Dendritic cell treated with granulocyte-macrophage colony-stimulating factor and Interleukin-4, amounts not matched to agents 40 ng/mL and 50 ng/mL, for 4 days (primary cell): ENCODE data around the gene FDX2.

Experiments used
- H3K27ac Mint-ChIP-seq: one replicate; pipeline ENCODE4 v1.8.0; 2022; ENCODE audit warnings: mild to moderate bottlenecking, mixed read lengths
- H3K27me3 Mint-ChIP-seq: one replicate; pipeline ENCODE4 v1.8.0; 2022; ENCODE audit warnings: mild to moderate bottlenecking, mixed read lengths
- H3K36me3 Mint-ChIP-seq: one replicate; pipeline ENCODE4 v1.8.0; 2022; ENCODE audit warnings: low read depth, mixed read lengths
- H3K4me1 Mint-ChIP-seq: one replicate; pipeline ENCODE4 v1.8.0; 2022; ENCODE audit warnings: low read depth, mixed read lengths
- H3K4me3 Mint-ChIP-seq: one replicate; pipeline ENCODE4 v1.8.0; 2022; ENCODE audit warnings: mild to moderate bottlenecking, moderate library complexity, mixed read lengths
- H3K9me3 Mint-ChIP-seq: one replicate; pipeline ENCODE4 v1.8.0; 2022; ENCODE audit warnings: mixed read lengths
- intact Hi-C: fragments of 100-400 bp; cut with micrococcal nuclease; formaldehyde crosslinking; loops from one replicate; pipeline ENCODE4 v1.15.0; 2022

The FDX2 gene

GRCh38 chr19:10325732-10326131 is 9.9 kb upstream of the FDX2 start:
- no peaks in the 10 kb centered on the region for H3K9me3 Mint-ChIP-seq
- no peak overlapping the region for H3K4me3 Mint-ChIP-seq
- H3K27ac Mint-ChIP-seq: no peak overlapping the region
- intact Hi-C loops: no loop called here
- H3K27me3 Mint-ChIP-seq: no peaks in the 10 kb centered on the region
- peaks cover 98% of the 10 kb centered on the region for H3K36me3 Mint-ChIP-seq
- no peaks in the 10 kb centered on the region for H3K4me1 Mint-ChIP-seq

- intact Hi-C loops: no loop called here
- H3K27ac Mint-ChIP-seq: no peak overlapping the region
- no peak overlapping the region for H3K4me3 Mint-ChIP-seq
- no peaks in the 10 kb centered on the region for H3K9me3 Mint-ChIP-seq
- peaks cover 100% of the 10 kb centered on the region for H3K36me3 Mint-ChIP-seq
- no peaks in the 10 kb centered on the region for H3K27me3 Mint-ChIP-seq
- H3K4me1 Mint-ChIP-seq: no peaks in the 10 kb centered on the region
These were observed 6.3 kb upstream of the FDX2 start for GRCh38 chr19:10321874-10322835.

DNA sequence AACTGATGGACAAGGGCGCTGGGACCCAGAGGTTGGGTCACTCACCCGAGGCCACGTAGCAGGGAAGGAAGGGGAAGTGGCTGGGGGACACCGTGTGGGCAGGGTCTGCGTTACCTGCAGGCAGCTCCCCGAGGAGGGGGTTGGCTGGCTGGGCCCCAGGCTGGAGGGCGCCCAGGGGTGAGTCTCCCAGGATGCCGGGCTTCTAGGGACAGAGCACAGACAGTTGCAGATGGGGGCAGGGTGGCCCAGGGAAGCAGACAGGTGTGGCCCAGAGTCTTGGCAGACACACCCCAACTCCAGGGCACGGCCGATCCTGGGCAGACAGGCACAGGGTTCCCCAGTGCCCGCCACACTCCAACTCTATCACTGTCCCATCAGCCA is 5.6 kb upstream of the FDX2 start:
- Mint-ChIP-seq H3K9me3 (no peaks in the 10 kb centered on the region), H3K4me3 (no peak overlapping the region), H3K36me3 (peaks cover 100% of the 10 kb centered on the region), H3K27me3 (no peaks in the 10 kb centered on the region), H3K27ac (no peak overlapping the region), H3K4me1 (no peaks in the 10 kb centered on the region)
- intact Hi-C loops: no loop called here

DNA sequence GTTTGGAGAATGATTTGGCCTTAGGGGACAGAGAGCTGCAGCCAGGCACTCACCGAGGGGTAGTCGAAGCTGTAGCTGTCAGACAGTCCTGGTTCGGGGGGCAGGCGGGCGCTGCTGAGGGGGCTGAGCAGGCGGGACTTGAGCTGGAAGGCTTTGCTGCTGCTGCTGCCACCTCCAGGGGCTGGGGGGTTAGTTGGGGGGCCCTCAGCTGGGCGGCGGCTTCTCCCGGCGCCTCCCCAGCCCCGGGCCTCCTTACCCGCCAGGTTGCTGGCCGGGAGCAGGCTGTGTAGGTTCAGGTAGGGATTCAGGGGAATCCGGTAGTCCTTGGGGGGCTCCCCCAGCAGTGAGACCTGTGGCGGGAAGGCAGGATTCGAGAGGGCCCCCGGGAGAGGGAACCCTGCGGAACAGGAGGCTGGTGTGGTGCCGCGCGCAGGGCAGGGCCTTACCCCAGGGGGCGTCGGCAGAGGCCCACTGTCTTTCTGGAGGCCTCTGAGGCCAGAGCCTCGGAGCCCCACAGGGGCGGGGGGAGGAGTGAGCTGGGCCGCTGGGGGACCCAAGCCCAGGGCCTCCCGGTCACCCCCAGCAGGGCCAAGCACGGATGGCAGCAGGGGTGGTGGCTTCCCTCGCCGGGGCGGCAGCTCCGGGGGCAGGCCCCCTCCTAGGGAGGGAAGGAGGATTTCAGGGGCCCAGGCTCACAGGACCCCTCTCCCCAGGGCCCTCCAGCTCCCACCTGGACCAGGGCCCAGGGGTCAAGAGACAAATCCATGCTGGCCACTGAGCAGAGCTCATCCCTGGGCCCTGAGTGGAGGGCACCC is 5.0 kb upstream of the FDX2 start:
- H3K27me3 Mint-ChIP-seq: no peaks in the 10 kb centered on the region
- no peak overlapping the region for H3K27ac Mint-ChIP-seq
- no peaks in the 10 kb centered on the region for H3K4me1 Mint-ChIP-seq
- H3K9me3 Mint-ChIP-seq: no peaks in the 10 kb centered on the region
- intact Hi-C loops: no loop called here
- H3K4me3 Mint-ChIP-seq: no peak overlapping the region
- H3K36me3 Mint-ChIP-seq: peaks cover 100% of the 10 kb centered on the region

GRCh38 chr19:10318807-10319682 is 3.2 kb upstream of the FDX2 start:
- no peaks in the 10 kb centered on the region for H3K27me3 Mint-ChIP-seq
- intact Hi-C loops: no loop called here
- H3K4me3 Mint-ChIP-seq: no peak overlapping the region
- H3K36me3 Mint-ChIP-seq: peaks cover 90% of the 10 kb centered on the region
- peaks cover 14% of the 10 kb centered on the region for H3K4me1 Mint-ChIP-seq
- no peaks in the 10 kb centered on the region for H3K9me3 Mint-ChIP-seq
- no peak overlapping the region for H3K27ac Mint-ChIP-seq

- Mint-ChIP-seq H3K9me3 (no peaks in the 10 kb centered on the region), H3K4me1 (peaks cover 14% of the 10 kb centered on the region), H3K36me3 (peaks cover 83% of the 10 kb centered on the region), H3K27ac (no peak overlapping the region), H3K4me3 (no peak overlapping the region), H3K27me3 (no peaks in the 10 kb centered on the region)
- intact Hi-C loops: no loop called here
These were observed 2.1 kb upstream of the FDX2 start for GRCh38 chr19:10317857-10318462.

DNA sequence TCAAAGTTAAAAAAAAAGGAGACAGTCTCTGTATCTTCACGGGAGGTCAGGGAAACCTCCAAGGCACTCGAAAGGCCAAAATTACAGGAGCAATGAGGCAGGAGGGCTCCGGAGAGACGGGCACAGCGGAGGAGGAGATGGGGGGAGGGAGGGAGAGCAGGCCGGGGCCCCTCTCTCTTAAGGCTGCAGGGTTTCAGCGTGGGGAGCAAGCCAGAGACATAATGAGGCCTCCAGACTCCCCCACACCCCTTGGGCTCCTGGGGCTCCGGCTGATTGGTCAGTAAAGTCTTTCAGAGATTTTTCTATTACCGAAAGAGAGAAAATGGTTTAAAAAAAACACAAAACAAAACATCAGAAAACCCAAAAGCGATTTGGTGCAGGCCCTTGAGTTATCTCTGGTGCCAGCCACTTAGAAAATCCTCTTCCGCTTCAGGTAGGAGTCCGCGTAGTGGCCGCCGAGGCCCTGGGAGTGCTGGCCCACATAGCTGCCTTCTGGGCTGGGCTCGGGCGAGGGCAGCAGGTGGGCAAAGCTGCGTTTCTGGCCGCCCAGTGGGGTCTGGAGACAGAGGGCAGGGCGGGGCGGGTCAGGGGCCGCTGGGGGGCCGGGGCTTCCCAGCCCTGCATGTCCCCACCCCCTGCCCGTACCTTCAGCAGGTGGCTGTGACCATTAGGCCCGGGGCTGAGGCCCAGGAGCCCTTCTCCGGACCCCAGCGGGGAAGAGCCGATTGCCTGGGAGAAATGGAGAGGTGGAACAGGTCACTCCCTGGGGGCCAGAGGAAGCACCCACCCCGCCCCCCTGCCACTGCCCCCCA is 1.4 kb upstream of the FDX2 start:
- Mint-ChIP-seq H3K4me3 (no peak overlapping the region), H3K4me1 (peaks cover 14% of the 10 kb centered on the region), H3K36me3 (peaks cover 83% of the 10 kb centered on the region), H3K27me3 (no peaks in the 10 kb centered on the region), H3K27ac (peak overlapping the region; percentile 63), H3K9me3 (no peaks in the 10 kb centered on the region)
- intact Hi-C loops: no loop called here

DNA sequence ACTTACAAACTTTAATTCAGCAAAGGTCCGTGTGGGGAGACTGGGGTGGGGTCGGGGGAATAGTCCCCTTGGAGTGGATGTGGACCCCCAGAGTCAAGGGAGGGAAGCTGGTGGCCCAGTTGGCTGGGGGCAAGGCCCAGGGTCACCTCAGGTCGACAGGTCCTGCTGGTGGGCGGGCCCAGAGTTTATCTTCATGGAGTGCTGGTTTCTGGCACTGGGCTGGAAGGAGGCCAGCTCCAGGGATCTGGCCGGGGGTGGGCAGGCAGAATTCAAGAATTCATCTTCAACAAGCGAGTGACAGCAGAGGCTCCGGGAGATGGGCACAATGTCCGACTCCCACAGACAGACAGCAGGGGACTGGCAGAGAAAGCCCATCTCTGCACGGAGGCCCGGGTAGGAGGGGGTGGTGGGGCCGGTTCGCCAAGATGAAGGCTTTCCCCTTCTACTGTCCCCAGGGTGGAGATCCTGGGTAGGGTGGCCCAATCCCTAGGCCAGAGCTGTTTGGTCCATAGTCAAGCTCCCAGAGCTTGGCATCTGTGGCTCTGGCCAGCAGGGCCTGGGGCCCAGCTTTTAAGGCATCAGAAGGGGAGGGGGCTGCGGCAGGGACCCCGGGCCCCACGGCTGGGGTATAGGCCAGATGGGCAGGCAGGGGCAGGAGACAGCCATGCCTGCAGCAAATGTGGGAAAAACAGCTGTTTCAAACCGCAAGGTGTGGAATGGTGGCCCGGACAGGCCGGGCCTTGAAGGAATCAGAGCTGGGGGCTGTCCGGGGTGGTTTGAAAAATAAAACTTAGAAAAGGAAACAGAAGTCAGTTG is 622 bp upstream of the FDX2 start:
- Mint-ChIP-seq H3K27ac (peak overlapping the region; percentile 63), H3K4me1 (peaks cover 14% of the 10 kb centered on the region), H3K27me3 (no peaks in the 10 kb centered on the region), H3K36me3 (peaks cover 76% of the 10 kb centered on the region), H3K9me3 (no peaks in the 10 kb centered on the region), H3K4me3 (no peak overlapping the region)
- intact Hi-C loops: no loop called here

GRCh38 chr19:10309423-10309822 is 6.4 kb downstream of the FDX2 start, which contains the start of gene ZGLP1:
TSS of gene ZGLP1 (minus strand) at chr19:10309815.
- Mint-ChIP-seq H3K27ac (peak within 1 kb of the TSS; percentile 43), H3K4me1 (peaks cover 39% of the 10 kb centered on the region), H3K36me3 (peaks cover 24% of the 10 kb centered on the region), H3K27me3 (no peaks in the 10 kb centered on the region), H3K4me3 (no peak within 1 kb of the TSS), H3K9me3 (no peaks in the 10 kb centered on the region)
- intact Hi-C loops: no loop called here

DNA sequence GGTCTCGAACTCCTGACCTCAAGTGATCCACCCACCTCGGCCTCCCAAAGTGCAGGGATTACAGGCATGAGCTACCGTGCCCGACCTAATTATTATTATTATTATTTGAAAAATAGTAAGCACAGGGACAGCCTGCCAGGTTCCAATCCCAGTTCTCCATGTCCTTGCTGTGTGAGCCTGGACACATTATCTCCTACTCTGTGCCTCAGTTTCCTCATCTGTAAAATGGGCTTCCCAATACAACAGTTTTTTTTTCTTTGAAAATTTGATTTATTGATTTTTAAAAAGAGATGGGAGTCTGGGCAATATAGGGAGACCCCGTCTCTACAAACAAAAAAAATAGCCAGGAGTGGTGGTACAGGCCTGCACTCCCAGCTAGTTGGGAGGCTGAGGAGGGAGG is 9.5 kb downstream of the FDX2 start:
- H3K9me3 Mint-ChIP-seq: no peaks in the 10 kb centered on the region
- intact Hi-C loops: no loop called here
- H3K27ac Mint-ChIP-seq: peak overlapping the region; percentile 37
- H3K4me1 Mint-ChIP-seq: peaks cover 62% of the 10 kb centered on the region
- peaks cover 11% of the 10 kb centered on the region for H3K36me3 Mint-ChIP-seq
- H3K4me3 Mint-ChIP-seq: no peak overlapping the region
- no peaks in the 10 kb centered on the region for H3K27me3 Mint-ChIP-seq

- intact Hi-C loops: no loop called here
- Mint-ChIP-seq H3K27ac (peak overlapping the region; percentile 97), H3K27me3 (no peaks in the 10 kb centered on the region), H3K4me3 (peak overlapping the region; percentile 76), H3K4me1 (peaks cover 58% of the 10 kb centered on the region), H3K9me3 (no peaks in the 10 kb centered on the region), H3K36me3 (peaks cover 5% of the 10 kb centered on the region)
These were observed 10.5 kb downstream of the FDX2 start for GRCh38 chr19:10305139-10305806.
